ENCODE data around the gene CACFD1. TPM values are rescaled to one million over a fixed set of nuclear protein-coding genes. Genes with fewer than 3 reads are reported as not detected.

Gene CACFD1
- total and polyA plus RNA-seq, 9 of the 15 experiments (the other 6 are each of a cell fraction or from before 2014, with no cell fraction given), result 0.11 to 1.4 (median 1.1) TPM; not detected in 2

GRCh38 chr9:133505901-133506652, 46.3 kb downstream of the CACFD1 start (continued):
- no peak for TF ChIP-seq JUND (IDR thresholded peaks at IDR 0.05; ENCODE audit: borderline replicate concordance, low read depth, low read length)
- TF ChIP-seq JUND (tag; IDR thresholded peaks at IDR 0.05; ENCODE audit: borderline replicate concordance, low read depth, low read length), result no peak
- peak; percentile 64; the same call in 1 of the 2 replicates for TF ChIP-seq RNF2 (IDR thresholded peaks at IDR 0.05)
- TF ChIP-seq PYGO2 (tag; IDR thresholded peaks at IDR 0.05), result no peak
- peak; percentile 71; the same call in 1 of the 2 replicates for TF ChIP-seq ZBTB7A (IDR thresholded peaks at IDR 0.05; ENCODE audit: borderline replicate concordance, control insufficient read depth, low read depth, low read length)
- TF ChIP-seq HDGF (IDR thresholded peaks at IDR 0.05), result no peak
- TF ChIP-seq ZKSCAN1 (IDR thresholded peaks at IDR 0.05; ENCODE audit: low read depth, low read length), result no peak
- no peak for TF ChIP-seq ZNF146 (CRISPR knock-in tag; IDR thresholded peaks at IDR 0.05; ENCODE audit: unreplicated experiment)
- no peak for TF ChIP-seq GABPB2 (CRISPR knock-in tag; conservative IDR thresholded peaks at IDR 0.05)
- no peak for TF ChIP-seq GTF2A2 (tag; IDR thresholded peaks at IDR 0.05)
- TF ChIP-seq ARID3A (IDR thresholded peaks at IDR 0.05; ENCODE audit: borderline replicate concordance, low read depth, low read length), result no peak
- peak; percentile 46 for TF ChIP-seq CREM (IDR thresholded peaks at IDR 0.05; ENCODE audit: low read depth)
- TF ChIP-seq TCF7 (IDR thresholded peaks at IDR 0.05; ENCODE audit: borderline replicate concordance), result 0 out of 2 replicates have a peak, but pooled peaks have one; percentile 47
- no peak for TF ChIP-seq ZBTB26 (CRISPR knock-in tag; IDR thresholded peaks at IDR 0.05)
- no peak for TF ChIP-seq ZNF282 (CRISPR knock-in tag; IDR thresholded peaks at IDR 0.05)
- TF ChIP-seq ZNF395 (CRISPR knock-in tag; IDR thresholded peaks at IDR 0.05), result peak; percentile 54; the same call in 1 of the 2 replicates
- TF ChIP-seq PCBP1 (IDR thresholded peaks at IDR 0.05; ENCODE audit: low read depth, low read length, poor library complexity, severe bottlenecking), result peak; percentile 53
- no peak for TF ChIP-seq DIDO1 (tag; IDR thresholded peaks at IDR 0.05; ENCODE audit: low read depth)
